Measurements from ENCODE around the gene PEX13. TPM values are rescaled to one million over a fixed set of nuclear protein-coding genes. Genes with fewer than 3 reads are reported as not detected.

PEX13 gene
- total and polyA plus RNA-seq, 4 donors: 10.6 to 42.8 (median 21.5) TPM

DNA sequence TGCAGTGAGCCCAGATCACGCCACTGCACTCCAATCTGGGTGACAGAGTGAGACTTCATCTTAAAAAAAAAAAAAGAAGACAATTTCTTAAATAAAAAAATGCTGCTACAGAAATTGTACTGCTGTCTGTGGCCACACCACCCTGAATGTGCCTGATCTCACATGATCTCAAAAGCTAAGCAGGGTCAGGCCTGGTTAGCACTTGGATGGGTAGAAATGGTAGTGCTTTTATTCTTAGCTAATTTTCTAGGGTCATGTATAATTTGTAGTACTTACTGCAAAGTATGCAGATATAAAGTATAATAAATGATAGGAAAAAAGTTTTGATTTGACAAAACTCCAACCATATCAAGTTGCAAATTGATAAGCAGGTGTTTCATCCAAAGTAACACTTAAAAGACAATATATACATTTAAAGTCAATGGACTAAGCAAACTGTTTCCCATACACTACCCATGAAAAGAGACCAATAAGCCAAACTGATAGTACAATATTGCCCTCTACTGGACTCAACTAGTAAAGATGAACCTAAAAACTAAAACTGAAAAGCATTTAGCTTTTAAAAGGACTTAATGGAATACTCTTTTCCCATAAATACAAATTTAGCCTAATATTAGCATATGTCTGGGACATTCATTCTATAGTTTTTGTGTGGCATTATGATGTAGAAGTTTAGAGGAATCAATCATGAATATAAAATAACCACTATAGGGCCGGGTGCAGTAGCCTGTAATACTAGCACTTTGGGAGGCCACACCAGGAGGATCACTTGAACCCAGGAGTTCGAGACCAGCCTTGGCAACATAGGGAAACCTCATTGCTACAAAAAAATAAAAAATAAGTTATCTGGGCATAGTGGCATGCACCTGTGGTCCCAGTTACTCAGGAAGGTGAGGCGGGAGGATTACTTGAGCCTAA, 18.6 kb upstream of the PEX13 start:
- Histone ChIP-seq H3K4me3 (ENCODE audit: low read depth in 1 of 3, low read length in 3 of 3) (no peak overlapping the region), H3K27ac (ENCODE audit: low read depth in 1 of 2, low read length in 2 of 2) (no peak overlapping the region), H3K4me1 (ENCODE audit: control insufficient read depth in 4 of 4, insufficient read depth in 4 of 4, low read length in 3 of 4) (no peaks in the 10 kb centered on the region), H3K9me3 (ENCODE audit: control insufficient read depth in 4 of 4, low read length in 3 of 4) (no peaks in the 10 kb centered on the region), H3K9ac (ENCODE audit: low read depth in 1 of 2, low read length in 2 of 2) (no peak overlapping the region), H3K27me3 (ENCODE audit: control insufficient read depth in 4 of 4, insufficient read depth in 4 of 4, low read length in 3 of 4) (no peaks in the 10 kb centered on the region), H3K36me3 (ENCODE audit: control insufficient read depth in 4 of 4, insufficient read depth in 3 of 4, low read depth in 1 of 4, low read length in 3 of 4) (peaks cover 0 to 6% (median 1%) of the 10 kb centered on the region in 4 donors)
- 88% methylated on average over 4 of the region's 4 CpGs for WGBS
- no peak for DNase-seq (ENCODE audit: low spot score)
- TF ChIP-seq, protein P1, sequence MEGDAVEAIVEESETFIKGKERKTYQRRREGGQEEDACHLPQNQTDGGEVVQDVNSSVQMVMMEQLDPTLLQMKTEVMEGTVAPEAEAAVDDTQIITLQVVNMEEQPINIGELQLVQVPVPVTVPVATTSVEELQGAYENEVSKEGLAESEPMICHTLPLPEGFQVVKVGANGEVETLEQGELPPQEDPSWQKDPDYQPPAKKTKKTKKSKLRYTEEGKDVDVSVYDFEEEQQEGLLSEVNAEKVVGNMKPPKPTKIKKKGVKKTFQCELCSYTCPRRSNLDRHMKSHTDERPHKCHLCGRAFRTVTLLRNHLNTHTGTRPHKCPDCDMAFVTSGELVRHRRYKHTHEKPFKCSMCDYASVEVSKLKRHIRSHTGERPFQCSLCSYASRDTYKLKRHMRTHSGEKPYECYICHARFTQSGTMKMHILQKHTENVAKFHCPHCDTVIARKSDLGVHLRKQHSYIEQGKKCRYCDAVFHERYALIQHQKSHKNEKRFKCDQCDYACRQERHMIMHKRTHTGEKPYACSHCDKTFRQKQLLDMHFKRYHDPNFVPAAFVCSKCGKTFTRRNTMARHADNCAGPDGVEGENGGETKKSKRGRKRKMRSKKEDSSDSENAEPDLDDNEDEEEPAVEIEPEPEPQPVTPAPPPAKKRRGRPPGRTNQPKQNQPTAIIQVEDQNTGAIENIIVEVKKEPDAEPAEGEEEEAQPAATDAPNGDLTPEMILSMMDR (IDR thresholded peaks at IDR 0.05; ENCODE audit: low read depth, low read length, missing input control): peak; percentile 53
- TF ChIP-seq RAD21 (IDR thresholded peaks at IDR 0.05): peak; percentile 88 to 89
- TF ChIP-seq, protein P2, sequence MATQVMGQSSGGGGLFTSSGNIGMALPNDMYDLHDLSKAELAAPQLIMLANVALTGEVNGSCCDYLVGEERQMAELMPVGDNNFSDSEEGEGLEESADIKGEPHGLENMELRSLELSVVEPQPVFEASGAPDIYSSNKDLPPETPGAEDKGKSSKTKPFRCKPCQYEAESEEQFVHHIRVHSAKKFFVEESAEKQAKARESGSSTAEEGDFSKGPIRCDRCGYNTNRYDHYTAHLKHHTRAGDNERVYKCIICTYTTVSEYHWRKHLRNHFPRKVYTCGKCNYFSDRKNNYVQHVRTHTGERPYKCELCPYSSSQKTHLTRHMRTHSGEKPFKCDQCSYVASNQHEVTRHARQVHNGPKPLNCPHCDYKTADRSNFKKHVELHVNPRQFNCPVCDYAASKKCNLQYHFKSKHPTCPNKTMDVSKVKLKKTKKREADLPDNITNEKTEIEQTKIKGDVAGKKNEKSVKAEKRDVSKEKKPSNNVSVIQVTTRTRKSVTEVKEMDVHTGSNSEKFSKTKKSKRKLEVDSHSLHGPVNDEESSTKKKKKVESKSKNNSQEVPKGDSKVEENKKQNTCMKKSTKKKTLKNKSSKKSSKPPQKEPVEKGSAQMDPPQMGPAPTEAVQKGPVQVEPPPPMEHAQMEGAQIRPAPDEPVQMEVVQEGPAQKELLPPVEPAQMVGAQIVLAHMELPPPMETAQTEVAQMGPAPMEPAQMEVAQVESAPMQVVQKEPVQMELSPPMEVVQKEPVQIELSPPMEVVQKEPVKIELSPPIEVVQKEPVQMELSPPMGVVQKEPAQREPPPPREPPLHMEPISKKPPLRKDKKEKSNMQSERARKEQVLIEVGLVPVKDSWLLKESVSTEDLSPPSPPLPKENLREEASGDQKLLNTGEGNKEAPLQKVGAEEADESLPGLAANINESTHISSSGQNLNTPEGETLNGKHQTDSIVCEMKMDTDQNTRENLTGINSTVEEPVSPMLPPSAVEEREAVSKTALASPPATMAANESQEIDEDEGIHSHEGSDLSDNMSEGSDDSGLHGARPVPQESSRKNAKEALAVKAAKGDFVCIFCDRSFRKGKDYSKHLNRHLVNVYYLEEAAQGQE (IDR thresholded peaks at IDR 0.05): no peak

DNA sequence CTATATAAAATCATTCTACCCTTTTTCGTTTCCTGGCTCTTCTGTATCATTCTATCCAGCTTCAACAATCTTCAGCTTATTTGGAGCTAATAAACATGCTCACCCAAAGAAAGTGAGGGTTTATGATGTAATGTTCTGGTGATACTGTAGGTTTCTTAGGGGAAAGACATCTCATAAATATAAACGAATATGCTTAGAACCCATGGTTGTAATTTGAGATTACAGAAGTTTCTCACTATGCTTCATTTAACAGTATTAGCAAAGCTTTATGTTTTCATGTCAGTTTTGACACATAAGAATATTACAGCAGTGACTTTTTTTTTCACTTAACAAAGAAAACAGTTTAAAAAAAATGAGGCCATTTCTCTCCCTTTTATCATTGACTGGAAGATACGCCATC, 11.8 kb upstream of the PEX13 start:
- Histone ChIP-seq H3K9me3 (ENCODE audit: control insufficient read depth in 4 of 4, low read length in 3 of 4) (no peaks in the 10 kb centered on the region), H3K9ac (ENCODE audit: low read depth in 1 of 2, low read length in 2 of 2) (no peak overlapping the region), H3K27me3 (ENCODE audit: control insufficient read depth in 4 of 4, insufficient read depth in 4 of 4, low read length in 3 of 4) (no peaks in the 10 kb centered on the region), H3K4me3 (ENCODE audit: low read depth in 1 of 3, low read length in 3 of 3) (no peak overlapping the region), H3K36me3 (ENCODE audit: control insufficient read depth in 4 of 4, insufficient read depth in 3 of 4, low read depth in 1 of 4, low read length in 3 of 4) (peaks cover 0 to 3% (median 0%) of the 10 kb centered on the region in 4 donors), H3K4me1 (ENCODE audit: control insufficient read depth in 4 of 4, insufficient read depth in 4 of 4, low read length in 3 of 4) (peaks cover 0 to 9% (median 2%) of the 10 kb centered on the region in 4 donors), H3K27ac (ENCODE audit: low read depth in 1 of 2, low read length in 2 of 2) (no peak overlapping the region)
- WGBS: 96% methylated on average over 3 of the region's 3 CpGs
- DNase-seq (ENCODE audit: low spot score): no peak
- TF ChIP-seq, protein P3, sequence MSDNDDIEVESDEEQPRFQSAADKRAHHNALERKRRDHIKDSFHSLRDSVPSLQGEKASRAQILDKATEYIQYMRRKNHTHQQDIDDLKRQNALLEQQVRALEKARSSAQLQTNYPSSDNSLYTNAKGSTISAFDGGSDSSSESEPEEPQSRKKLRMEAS (IDR thresholded peaks at IDR 0.05): no peak
- no peak for TF ChIP-seq RAD21 (IDR thresholded peaks at IDR 0.05)
- no peak for TF ChIP-seq RXRA (IDR thresholded peaks at IDR 0.05)
- TF ChIP-seq YY1 (IDR thresholded peaks at IDR 0.05): no peak
- TF ChIP-seq, protein P4, sequence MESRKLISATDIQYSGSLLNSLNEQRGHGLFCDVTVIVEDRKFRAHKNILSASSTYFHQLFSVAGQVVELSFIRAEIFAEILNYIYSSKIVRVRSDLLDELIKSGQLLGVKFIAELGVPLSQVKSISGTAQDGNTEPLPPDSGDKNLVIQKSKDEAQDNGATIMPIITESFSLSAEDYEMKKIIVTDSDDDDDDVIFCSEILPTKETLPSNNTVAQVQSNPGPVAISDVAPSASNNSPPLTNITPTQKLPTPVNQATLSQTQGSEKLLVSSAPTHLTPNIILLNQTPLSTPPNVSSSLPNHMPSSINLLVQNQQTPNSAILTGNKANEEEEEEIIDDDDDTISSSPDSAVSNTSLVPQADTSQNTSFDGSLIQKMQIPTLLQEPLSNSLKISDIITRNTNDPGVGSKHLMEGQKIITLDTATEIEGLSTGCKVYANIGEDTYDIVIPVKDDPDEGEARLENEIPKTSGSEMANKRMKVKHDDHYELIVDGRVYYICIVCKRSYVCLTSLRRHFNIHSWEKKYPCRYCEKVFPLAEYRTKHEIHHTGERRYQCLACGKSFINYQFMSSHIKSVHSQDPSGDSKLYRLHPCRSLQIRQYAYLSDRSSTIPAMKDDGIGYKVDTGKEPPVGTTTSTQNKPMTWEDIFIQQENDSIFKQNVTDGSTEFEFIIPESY (IDR thresholded peaks at IDR 0.05): no peak
- no peak for TF ChIP-seq HNF4A (conservative IDR thresholded peaks at IDR 0.05)
- TF ChIP-seq TAF1 (conservative IDR thresholded peaks at IDR 0.05): no peak
